GM12865 (cell line): Measurements from ENCODE around the gene PXDN.
"Not testable (repeated sequence)": the region's sequence is repeated elsewhere in the genome, so short reads cannot be mapped to it uniquely, and the experiment has no call there.

Source experiments
- DNase-seq: peaks from one replicate; pipeline ENCODE4 v3.0.0; 2010; ENCODE audit warnings: low read depth
- H3K4me3 ChIP-seq: 2 replicates; pipeline ENCODE4 v1.5.1; 2011; ENCODE audit warnings: mild to moderate bottlenecking, low read depth, low read length, control low read depth
- TF ChIP-seq, protein P1 (sequence below): IDR thresholded peaks from 2 replicates; pipeline ENCODE4 v1.5.1; 2011; ENCODE audit warnings: low read length, control low read depth, low read depth, inconsistent platforms; ENCODE audit not compliant: insufficient read depth; ENCODE audit errors: missing control alignments

The PXDN gene

GRCh38 chr2:1708476-1709334, 35.6 kb downstream of the PXDN start:
- TF ChIP-seq, protein P1, sequence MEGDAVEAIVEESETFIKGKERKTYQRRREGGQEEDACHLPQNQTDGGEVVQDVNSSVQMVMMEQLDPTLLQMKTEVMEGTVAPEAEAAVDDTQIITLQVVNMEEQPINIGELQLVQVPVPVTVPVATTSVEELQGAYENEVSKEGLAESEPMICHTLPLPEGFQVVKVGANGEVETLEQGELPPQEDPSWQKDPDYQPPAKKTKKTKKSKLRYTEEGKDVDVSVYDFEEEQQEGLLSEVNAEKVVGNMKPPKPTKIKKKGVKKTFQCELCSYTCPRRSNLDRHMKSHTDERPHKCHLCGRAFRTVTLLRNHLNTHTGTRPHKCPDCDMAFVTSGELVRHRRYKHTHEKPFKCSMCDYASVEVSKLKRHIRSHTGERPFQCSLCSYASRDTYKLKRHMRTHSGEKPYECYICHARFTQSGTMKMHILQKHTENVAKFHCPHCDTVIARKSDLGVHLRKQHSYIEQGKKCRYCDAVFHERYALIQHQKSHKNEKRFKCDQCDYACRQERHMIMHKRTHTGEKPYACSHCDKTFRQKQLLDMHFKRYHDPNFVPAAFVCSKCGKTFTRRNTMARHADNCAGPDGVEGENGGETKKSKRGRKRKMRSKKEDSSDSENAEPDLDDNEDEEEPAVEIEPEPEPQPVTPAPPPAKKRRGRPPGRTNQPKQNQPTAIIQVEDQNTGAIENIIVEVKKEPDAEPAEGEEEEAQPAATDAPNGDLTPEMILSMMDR, result no peak
- no peak for DNase-seq
- H3K4me3 ChIP-seq, result no peak overlapping the region

GRCh38 chr2:1707771-1708418, 36.4 kb downstream of the PXDN start:
- DNase-seq, result no peak
- TF ChIP-seq, protein P1, result no peak
- H3K4me3 ChIP-seq, result no peak overlapping the region

GRCh38 chr2:1706089-1706841, 38.0 kb downstream of the PXDN start:
- DNase-seq, H3K4me3 ChIP-seq: not testable (repeated sequence)

DNA sequence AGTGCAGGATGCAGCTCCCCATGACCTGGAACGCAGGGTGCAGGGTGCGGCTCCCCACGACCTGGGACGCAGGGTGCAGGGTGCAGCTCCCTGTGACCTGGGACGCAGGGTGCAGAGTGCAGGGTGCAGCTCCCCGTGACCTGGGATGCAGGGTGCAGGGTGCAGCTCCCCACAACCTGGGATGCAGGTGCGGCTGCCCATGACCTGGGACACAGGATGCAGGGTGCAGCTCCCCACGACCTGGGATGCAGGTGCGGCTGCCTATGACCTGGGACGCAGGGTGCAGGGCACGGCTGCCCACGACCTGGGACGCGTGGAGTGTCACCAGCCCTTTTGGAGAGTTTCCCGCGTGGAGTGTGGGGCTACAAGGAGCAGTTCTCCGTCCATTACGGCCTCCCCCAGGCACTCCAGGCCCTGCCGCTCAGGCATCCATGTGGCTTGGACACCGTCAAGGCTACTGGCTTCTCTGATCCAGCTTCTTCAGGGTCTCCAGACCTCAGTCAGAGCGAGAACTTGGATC, 38.7 kb downstream of the PXDN start:
- TF ChIP-seq, protein P1, result no peak
- H3K4me3 ChIP-seq, result no peak overlapping the region
- DNase-seq, result no peak

DNA sequence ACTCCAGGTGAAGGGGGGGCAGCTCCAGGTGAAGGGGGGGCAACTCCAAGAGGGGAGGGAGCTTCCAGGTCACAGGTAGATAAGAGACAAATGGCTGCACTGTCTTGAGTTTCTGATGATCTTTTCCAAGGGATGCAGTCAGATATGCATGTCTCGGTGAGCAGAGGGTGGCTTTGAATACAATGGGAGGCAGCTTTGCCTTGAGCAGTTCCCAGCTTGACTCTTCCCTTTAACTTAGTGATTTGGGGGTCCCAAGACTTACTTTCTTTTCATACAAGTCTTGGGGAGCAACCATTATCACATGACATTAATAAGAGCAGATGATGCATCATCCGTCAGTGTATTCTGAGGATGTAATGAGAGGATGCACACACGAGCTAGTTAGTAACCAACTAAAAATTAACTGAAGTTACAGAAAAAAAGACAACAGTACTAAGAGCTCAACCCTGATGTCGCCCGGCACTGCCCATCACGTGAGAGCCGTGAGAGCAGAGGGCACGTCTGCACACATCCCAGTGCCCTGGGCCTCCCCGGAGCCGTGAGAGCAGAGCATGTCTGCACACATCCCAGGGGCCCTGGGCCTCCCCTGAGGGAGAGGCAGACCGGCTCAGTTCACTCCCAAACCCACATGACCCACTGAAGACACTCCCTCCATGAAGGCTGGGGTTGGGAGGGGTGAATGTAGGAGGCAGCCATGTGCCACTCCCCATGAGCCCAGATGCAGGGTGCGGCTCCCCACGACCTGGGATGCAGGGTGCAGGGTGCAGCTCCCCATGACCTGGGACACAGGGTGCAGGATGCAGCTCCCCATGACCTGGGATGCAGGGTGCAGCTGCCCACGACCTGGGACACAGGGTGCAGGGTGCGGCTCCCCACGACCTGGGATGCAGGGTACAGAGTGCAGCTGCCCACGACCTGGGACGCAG, 39.4 kb downstream of the PXDN start:
- no peak overlapping the region for H3K4me3 ChIP-seq
- DNase-seq, result no peak
- TF ChIP-seq, protein P1, result no peak

- TF ChIP-seq, protein P1, result no peak
- H3K4me3 ChIP-seq, result no peak overlapping the region
- no peak for DNase-seq
Observed at GRCh38 chr2:1702186-1702565, 42.1 kb downstream of the PXDN start.
